Right lobe of liver (tissue), 6 donors: ENCODE data around the gene B3GAT2. TPM values are rescaled to one million over a fixed set of nuclear protein-coding genes. Genes with fewer than 3 reads are reported as not detected.
"Not testable (repeated sequence)": the region's sequence is repeated elsewhere in the genome, so short reads cannot be mapped to it uniquely, and the experiment has no call there.

Source experiments
- ATAC-seq, 4 donors: fragments of 200-7000 bp; cut with Tn5 transposase; one replicate each; pipeline ENCODE4 v1.9.1; 2020; ENCODE audit warnings: mild to moderate bottlenecking in 4 of 4, moderate library complexity in 4 of 4
- DNase-seq, 3 donors: peaks; one replicate each; pipeline ENCODE4 v3.0.0-alpha.2; 2020
- H3K27ac ChIP-seq, 3 donors: fragments of 200-600 bp; one replicate each; pipeline ENCODE4 v1.8.0; 2022
- H3K27me3 ChIP-seq, 2 donors: fragments of 200-600 bp; one replicate each; pipeline ENCODE4 v1.8.0; 2022
- H3K36me3 ChIP-seq, 4 donors: fragments of 200-600 bp; sonication (generic) in 1 of 4; one replicate each; pipeline versions ENCODE4 v1.5.1 to v1.8.0; 2017 to 2022; ENCODE audit warnings: control low read depth in 1 of 4
- H3K4me1 ChIP-seq, 4 donors: fragments of 200-600 bp; sonication (generic) in 1 of 4; one replicate each; pipeline versions ENCODE4 v1.5.1 to v1.8.0; 2017 to 2022; ENCODE audit warnings: control low read depth in 1 of 4
- H3K4me3 ChIP-seq, 3 donors: fragments of 200-600 bp; one replicate each; pipeline ENCODE4 v1.8.0; 2022
- H3K9me3 ChIP-seq, 4 donors: fragments of 200-600 bp; sonication (generic) in 1 of 4; one replicate each; pipeline versions ENCODE4 v1.5.1 to v1.8.0; 2017 to 2022; ENCODE audit warnings: control low read depth in 1 of 4
- CTCF ChIP-seq, 4 donors: fragments of 200-600 bp in 3 of 4; fragments of 450-650 bp in 1 of 4; IDR thresholded peaks; one replicate each; pipeline versions ENCODE4 v1.5.1 to v1.8.0; 2016 to 2022; ENCODE audit warnings: antibody characterized with exemption in 4 of 4, mild to moderate bottlenecking in 2 of 4
- POLR2A ChIP-seq: fragments of 450-650 bp; IDR thresholded peaks from one replicate; pipeline ENCODE4 v1.6.1; 2017; ENCODE audit warnings: antibody characterized with exemption, mild to moderate bottlenecking
- WGBS: methylation state at CpG from one replicate; pipeline ENCODE4 v1.1.6; 2018; ENCODE audit warnings: low coverage, low lambda C conversion rate; ENCODE audit not compliant: insufficient coverage; ENCODE audit errors: missing lambda C conversion rate; 5-methylcytosine and 5-hydroxymethylcytosine counted together
- intact Hi-C, 2 donors: fragments of 100-400 bp; cut with DNase I; formaldehyde crosslinking; loops; one replicate each; pipeline versions ENCODE4 v1.11.2 to v1.14.1; 2022
- total RNA-seq, 6 experiments: library from RNA; depleted of rRNA in 2 of 6; stranded (reverse); fragments of >200 nt in 2 of 6; fragmentation: NEBNext Ultra II Directional in 3 of 6; extraction: Animal tissue kit (Norgen Biotek cat#: 25700) in 3 of 6; gene quantifications; one replicate each; pipeline versions ENCODE4 v1.1.0 to v1.2.4, GENCODE V29; 2016 to 2023
- donor health status: DM: no; HTN: yes; CAD: no.
- donor health status: DM: no; HTN: no; CAD: no.
- donor health status: DM: no; HTN: no; CAD: no.
- donor health status: DM: no; HTN: yes; CAD: no.
- donor health status: DM: no; HTN: yes; CAD: no.

Gene B3GAT2
- total RNA-seq, 6 experiments from 2014 or later = 0.04 TPM; not detected in 5

GRCh38 chr6:70955441-70956190, 1.2 kb downstream of the B3GAT2 start:
- intact Hi-C loops = no loop called here

GRCh38 chr6:70954750-70955149, 2.1 kb downstream of the B3GAT2 start:
- H3K9me3 ChIP-seq = no peaks in the 10 kb centered on the region
- no peak for DNase-seq
- H3K27me3 ChIP-seq = no peaks in the 10 kb centered on the region
- intact Hi-C loops = no loop called here
- 58% methylated on average over 14 of the region's 14 CpGs for WGBS
- no peak for ATAC-seq
- no peak for TF ChIP-seq POLR2A
- TF ChIP-seq CTCF (IDR thresholded peaks at IDR 0.05) = no peak
- H3K27ac ChIP-seq = no peak overlapping the region
- no peaks in the 10 kb centered on the region for H3K36me3 ChIP-seq
- H3K4me3 ChIP-seq = no peak overlapping the region
- peaks cover 0 to 18% (median 2%) of the 10 kb centered on the region in 4 donors for H3K4me1 ChIP-seq

More at GRCh38 chr6:70955441-70956190, 1.2 kb downstream of the B3GAT2 start:
- DNase-seq = peak; percentile 88 to 90 (median 89)
- peak overlapping the region; percentile 44 to 53 (median 52) for H3K4me3 ChIP-seq
- 5% methylated on average over 20 of the region's 65 CpGs for WGBS
- no peaks in the 10 kb centered on the region for H3K36me3 ChIP-seq
- no peak overlapping the region for H3K27ac ChIP-seq
- TF ChIP-seq POLR2A (no peak), CTCF (IDR thresholded peaks at IDR 0.05) (peak; percentile 80 to 97 (median 90))
- ATAC-seq = peak; percentile 98 to 99 (median 99)
- H3K9me3 ChIP-seq = no peaks in the 10 kb centered on the region
- peaks cover 0 to 18% (median 2%) of the 10 kb centered on the region in 4 donors for H3K4me1 ChIP-seq
- no peaks in the 10 kb centered on the region for H3K27me3 ChIP-seq

- ATAC-seq (no peak), DNase-seq (no peak)
- H3K27me3 ChIP-seq = no peaks in the 10 kb centered on the region
- WGBS = 45% methylated on average over 3 of the region's 3 CpGs
- H3K36me3 ChIP-seq = no peaks in the 10 kb centered on the region
- H3K4me3 ChIP-seq = no peak overlapping the region
- no peaks in the 10 kb centered on the region for H3K9me3 ChIP-seq
- H3K27ac ChIP-seq = no peak overlapping the region
- intact Hi-C loops = no loop called here
- no peak for TF ChIP-seq POLR2A
- TF ChIP-seq CTCF (IDR thresholded peaks at IDR 0.05) = no peak
- peaks cover 0 to 18% (median 2%) of the 10 kb centered on the region in 4 donors for H3K4me1 ChIP-seq
Measured at GRCh38 chr6:70954176-70954575, 2.7 kb downstream of the B3GAT2 start.

- ATAC-seq = no peak
- H3K4me3 ChIP-seq = no peak overlapping the region
- H3K4me1 ChIP-seq = peaks cover 0 to 18% (median 2%) of the 10 kb centered on the region in 4 donors
- H3K27me3 ChIP-seq = no peaks in the 10 kb centered on the region
- no peaks in the 10 kb centered on the region for H3K36me3 ChIP-seq
- intact Hi-C loops = no loop called here
- 62% methylated on average over 3 of the region's 3 CpGs for WGBS
- no peaks in the 10 kb centered on the region for H3K9me3 ChIP-seq
- no peak for DNase-seq
- no peak overlapping the region for H3K27ac ChIP-seq
- no peak for TF ChIP-seq POLR2A
Measured at GRCh38 chr6:70952608-70953165, 4.2 kb downstream of the B3GAT2 start.

GRCh38 chr6:70944321-70944720, 12.5 kb downstream of the B3GAT2 start:
- H3K27ac ChIP-seq, H3K4me1 ChIP-seq, H3K27me3 ChIP-seq, H3K36me3 ChIP-seq, H3K9me3 ChIP-seq, intact Hi-C loops, DNase-seq, ATAC-seq, H3K4me3 ChIP-seq: not testable (repeated sequence)
- 64% methylated on average over 5 of the region's 10 CpGs for WGBS
